HG03139 (cell line): Measurements from ENCODE around the gene COL6A5.
"Not testable (repeated sequence)": the region's sequence is repeated elsewhere in the genome, so short reads cannot be mapped to it uniquely, and the experiment has no call there.

Source experiments
- ATAC-seq: cut with Tn5 transposase; IDR thresholded peaks from one replicate; pipeline ENCODE4 v1.9.1; 2021; ENCODE audit not compliant: unreplicated experiment

The COL6A5 gene

DNA sequence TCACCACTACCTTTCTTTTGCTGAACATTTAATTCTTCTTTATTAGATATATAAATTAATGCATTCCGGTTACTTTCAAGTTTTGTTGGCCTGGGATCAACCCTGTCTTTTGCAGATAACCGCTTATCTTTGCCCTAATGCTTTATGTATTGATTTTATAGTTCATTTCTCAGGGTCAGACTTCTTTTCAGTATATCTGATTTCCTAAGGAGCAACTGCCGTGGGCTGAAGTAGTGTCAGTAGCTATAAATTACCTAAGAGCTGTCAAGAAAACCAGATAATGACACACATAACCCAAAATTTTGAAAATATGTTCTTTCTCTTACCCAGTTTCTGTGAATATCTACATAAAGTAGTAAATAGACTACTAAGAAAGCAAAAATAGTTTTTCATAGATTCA lies 38.0 kb downstream of the COL6A5 start:
- no peak for ATAC-seq

- no peak for ATAC-seq
Measured at GRCh38 chr3:130384476-130385025, 39.1 kb downstream of the COL6A5 start.

DNA sequence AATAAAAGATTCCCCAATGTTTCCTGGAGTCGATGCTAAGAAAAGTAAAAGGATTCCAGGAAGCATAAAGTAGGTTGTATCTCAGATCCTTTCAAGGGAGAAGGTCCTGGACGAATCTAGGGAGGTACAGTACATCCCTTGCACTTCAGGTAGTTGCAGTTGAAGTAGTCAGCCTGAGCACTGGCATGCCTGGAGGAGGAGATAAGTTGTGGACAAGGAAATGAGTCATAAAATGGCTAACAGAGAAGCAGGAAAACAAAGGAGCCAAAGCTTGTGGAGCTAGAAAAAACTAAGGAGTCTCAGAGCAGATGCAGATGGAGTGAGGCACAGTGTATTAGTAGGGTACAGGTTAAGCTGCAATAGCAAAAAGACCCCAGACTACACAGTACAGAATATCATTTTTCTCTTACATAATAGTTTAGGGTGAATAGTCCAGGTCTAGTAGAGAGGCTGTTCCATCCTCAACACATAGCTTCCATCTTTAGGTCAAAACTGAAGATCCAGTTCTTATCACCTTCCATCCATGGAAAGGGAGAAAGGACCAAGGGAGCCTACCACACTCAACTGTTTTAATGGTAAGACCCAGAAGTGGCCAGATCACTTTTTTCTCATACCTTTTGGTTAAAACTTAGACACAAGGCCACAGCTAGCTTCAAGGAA lies 41.3 kb downstream of the COL6A5 start:
- ATAC-seq, result no peak

DNA sequence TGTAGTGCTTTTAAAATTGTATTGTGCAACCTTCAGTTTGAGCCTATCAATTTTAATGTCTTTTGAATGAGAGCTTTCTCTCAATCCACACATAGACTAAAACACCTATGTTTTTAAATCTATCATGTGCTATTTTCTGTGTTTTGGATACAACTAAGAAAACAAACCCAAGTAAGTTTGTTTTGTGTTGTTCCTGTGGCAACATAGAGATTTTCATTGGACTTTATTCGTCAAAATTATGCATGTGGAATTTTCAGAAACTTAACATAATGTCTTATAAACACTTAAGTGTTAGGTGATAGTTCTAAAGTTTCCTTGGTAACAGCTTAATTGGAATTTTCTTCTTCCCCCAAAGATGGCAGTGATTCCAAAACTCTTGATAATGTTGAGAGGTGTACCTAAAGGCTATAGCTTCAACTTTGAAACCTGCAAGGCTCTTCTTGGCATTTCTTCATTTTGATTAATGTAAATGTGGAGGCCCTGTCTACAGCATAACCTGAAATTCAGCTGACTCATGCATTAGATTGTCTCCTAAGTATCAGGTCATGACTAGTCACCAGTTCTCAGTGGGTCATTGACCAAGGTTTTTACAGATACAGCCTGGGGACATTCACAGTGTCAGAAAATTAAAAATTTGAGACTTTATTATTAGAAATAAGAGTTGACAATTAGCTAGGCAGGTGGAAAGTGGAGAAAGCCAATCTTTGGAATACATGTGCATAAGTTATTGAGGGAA lies 44.4 kb downstream of the COL6A5 start:
- ATAC-seq, result no peak

- no peak for ATAC-seq
Measured at GRCh38 chr3:130392266-130392665, 46.8 kb downstream of the COL6A5 start.

DNA sequence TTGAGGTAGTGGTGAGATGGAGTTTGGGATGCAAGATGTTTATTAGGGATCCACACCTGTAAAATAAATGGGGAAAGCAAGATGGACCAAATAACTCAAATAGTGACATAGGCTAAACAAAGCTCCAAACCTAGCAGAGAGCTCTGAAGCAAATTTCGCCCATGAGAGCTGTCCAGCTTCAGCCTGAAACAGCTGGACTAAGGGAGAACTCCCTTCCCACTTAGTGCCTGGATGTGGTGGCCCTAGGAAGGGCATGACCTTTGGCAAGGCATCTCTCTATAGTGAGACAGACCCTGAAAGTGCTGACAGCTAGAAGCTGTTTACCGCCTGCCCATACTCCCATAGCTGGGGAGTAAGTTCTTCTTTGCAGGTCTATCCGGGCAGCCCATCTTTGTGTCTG lies 48.1 kb downstream of the COL6A5 start:
- no peak for ATAC-seq

GRCh38 chr3:130395331-130395730 lies 49.9 kb downstream of the COL6A5 start:
- no peak for ATAC-seq

GRCh38 chr3:130395916-130396315 lies 50.4 kb downstream of the COL6A5 start:
- ATAC-seq, result no peak

DNA sequence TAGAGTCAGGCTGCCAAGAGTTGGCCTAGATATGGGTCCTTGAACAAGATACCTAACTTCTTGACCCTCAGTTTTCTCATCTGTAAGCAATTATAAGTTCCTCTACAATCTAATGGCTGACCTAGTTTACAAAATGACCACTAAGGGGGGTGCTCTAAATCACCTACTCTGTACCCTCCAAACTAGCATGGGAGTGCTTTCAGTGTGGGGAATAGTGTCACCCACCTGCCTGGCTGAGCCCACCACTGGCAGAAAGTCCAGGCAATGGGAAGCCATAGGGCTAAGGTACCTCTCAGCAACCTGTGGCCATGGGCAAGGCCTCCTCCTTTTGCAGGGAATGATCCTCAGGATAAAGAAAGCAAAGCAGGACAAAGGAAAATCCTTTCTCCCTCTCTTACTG lies 58.9 kb downstream of the COL6A5 start:
- ATAC-seq, result no peak

DNA sequence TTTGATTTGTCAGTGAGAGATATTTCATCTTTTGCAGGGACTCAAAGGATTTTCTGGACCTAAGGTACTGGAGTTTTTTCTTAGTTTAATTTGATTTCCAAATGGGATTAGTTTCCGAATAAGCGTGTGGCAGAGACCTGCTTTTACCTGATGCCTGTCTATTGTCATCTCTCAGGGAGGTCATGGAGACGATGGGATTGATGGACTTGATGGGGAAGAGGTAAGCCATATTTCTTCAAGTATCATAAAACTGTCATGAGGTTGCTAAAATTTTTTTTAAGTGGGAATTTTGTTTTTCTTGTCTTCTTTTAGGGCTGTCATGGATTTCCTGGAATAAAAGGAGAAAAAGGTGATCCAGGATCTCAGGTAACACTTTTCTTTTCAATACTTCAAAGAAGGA lies 60.5 kb downstream of the COL6A5 start:
- no peak for ATAC-seq

GRCh38 chr3:130408253-130408652 lies 62.8 kb downstream of the COL6A5 start:
- ATAC-seq, result not testable (repeated sequence)

GRCh38 chr3:130411320-130411719 lies 65.8 kb downstream of the COL6A5 start:
- ATAC-seq, result no peak

DNA sequence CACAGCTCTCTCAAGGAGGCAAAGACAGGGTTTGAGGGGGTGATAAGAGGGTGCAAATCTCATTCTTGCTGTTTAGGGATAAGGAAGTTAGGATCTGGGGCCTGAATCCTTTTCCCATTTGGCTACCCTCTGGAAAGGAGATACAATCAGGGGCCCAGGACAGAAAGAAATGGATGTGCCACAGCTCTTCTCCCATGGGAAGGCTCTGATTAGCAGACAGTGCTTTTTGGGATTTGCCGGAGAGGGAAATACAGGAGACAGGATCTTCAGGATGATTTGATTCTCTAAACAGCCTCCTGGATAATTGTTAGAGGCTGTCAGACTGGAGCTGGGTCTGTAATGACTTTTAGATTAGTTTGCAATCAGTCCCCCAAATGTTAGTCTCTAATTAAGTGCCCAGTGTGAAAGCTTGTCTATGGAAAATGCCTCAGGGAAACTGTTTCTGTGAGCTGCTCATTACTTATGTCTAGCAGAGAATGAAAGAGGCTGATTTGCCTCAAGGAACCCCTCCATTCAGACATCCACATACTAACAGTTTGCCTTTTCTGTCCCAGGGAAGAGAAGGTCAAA lies 67.6 kb downstream of the COL6A5 start:
- ATAC-seq, result no peak

GRCh38 chr3:130414457-130414856 lies 69.0 kb downstream of the COL6A5 start:
- ATAC-seq, result no peak

- ATAC-seq, result no peak
Measured at GRCh38 chr3:130420466-130420865, 75.0 kb downstream of the COL6A5 start.

DNA sequence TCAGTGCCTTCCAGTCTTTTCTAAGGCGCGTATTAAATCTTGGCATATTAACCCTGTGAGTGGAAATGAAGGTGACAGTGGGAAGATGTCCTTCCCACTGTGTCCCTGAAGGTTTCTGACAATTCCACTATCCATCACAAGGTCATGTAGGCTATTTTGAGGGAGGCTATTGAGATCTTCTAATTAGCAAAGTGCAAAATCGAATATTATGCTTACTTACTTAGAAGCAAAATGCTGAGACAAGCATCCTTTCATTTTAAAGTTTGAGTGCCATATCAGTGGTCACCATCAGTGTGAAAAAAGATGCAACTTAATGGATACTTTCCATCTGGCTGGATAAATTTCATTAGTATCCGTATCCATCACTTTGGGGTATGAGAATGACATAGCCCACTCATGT lies 77.6 kb downstream of the COL6A5 start:
- no peak for ATAC-seq

DNA sequence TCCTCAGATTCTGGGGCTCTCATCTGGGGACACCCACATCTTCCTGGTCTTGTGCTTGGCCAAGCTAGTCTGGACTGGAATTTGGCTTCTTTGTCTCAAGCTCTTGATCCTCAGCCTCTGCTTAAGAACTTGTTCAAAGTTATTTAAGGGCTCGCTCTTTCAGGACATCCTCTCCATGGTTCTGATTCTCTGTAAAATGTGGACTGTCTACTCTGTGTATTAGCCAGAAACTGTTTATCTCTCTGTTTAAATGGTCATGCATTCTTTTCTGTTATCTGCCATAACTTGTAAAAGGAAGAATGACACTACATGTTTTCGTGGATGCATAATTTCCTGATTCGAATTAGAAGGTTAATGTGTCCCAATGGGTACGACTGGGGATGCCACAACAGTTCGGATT lies 79.4 kb downstream of the COL6A5 start:
- ATAC-seq, result no peak

- ATAC-seq, result no peak
Measured at GRCh38 chr3:130425484-130425883, 80.0 kb downstream of the COL6A5 start.

GRCh38 chr3:130426206-130426605 lies 80.7 kb downstream of the COL6A5 start:
- no peak for ATAC-seq

- ATAC-seq, result no peak
Measured at GRCh38 chr3:130428871-130429712, 83.6 kb downstream of the COL6A5 start.

DNA sequence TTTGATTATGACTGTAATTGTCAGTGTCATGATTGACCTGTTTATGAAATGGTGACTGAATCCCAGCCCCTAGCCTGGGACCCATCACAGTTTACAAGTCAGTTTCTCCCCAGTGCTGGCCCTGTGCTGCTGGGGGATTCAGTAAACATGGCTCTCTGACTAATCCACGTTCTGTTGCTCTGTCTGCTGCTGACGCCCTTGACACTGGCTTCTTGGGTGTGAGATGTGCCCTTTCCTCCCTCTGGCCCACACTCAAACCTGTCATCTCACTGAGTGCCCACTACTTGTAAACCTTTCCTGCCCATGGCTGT lies 84.2 kb downstream of the COL6A5 start:
- no peak for ATAC-seq
